A204.1 (cell line): ENCODE results near the gene FMNL2.
"Not testable (repeated sequence)": the region's sequence is repeated elsewhere in the genome, so short reads cannot be mapped to it uniquely, and the experiment has no call there.

Experiments
- FAIRE-seq: peaks from 2 replicates; lab custom pipeline; 2012; peaks lifted over from hg19 to GRCh38; lab: Jason Lieb, UNC

The FMNL2 gene

DNA sequence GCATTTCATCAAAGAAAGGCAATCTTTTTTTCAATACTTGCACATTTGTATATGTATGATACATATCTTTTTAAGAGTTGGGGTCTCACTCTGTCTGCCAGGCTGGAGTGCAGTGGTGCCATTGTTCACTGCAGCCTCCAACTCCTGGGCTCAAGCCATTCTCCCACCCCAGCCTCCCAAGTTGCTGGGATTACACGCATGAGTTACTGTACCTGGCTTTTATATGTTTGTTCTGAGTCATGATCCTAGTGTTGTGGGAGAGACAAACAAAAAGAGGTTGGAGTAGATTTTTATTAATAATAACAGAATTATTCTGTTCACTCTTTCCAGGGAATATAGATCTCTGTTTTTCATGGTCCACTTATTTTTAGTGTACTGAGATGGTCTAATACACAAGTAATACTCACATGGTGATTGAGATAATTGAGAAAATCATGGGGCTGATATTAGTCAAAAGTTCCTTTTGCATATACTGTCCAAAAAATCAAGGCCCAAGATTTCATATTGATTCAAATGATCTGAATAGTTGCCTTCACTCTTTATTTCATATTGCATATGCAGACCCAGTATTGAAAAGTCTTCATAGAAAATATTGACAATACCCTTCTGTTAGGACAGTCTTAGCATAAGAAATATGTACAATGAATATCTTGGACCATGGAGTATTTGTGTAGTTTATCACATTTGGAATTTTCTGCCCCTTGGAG is 138.3 kb downstream of the FMNL2 start:
- no peak for FAIRE-seq

- FAIRE-seq: not testable (repeated sequence)
Observed at GRCh38 chr2:152474523-152474922, 139.5 kb downstream of the FMNL2 start.

DNA sequence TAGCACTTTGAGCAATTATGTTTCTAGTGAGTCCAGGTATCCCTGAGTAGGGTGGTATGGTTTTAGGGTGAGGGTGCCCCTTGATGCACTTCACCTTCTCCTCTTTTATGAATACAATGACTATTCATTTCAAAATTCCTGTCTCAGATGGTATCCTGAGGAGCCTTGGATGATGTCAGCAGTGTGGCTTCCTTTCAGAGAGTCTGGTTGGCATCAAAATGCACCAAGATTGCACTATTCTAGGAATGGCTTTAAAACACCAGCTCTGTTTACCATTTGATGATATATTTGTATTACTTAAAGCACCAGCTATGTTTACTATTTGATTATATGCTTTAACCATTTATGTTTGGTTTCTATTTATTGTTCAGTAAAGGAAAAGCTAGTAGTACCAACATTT is 141.0 kb downstream of the FMNL2 start:
- FAIRE-seq: no peak

DNA sequence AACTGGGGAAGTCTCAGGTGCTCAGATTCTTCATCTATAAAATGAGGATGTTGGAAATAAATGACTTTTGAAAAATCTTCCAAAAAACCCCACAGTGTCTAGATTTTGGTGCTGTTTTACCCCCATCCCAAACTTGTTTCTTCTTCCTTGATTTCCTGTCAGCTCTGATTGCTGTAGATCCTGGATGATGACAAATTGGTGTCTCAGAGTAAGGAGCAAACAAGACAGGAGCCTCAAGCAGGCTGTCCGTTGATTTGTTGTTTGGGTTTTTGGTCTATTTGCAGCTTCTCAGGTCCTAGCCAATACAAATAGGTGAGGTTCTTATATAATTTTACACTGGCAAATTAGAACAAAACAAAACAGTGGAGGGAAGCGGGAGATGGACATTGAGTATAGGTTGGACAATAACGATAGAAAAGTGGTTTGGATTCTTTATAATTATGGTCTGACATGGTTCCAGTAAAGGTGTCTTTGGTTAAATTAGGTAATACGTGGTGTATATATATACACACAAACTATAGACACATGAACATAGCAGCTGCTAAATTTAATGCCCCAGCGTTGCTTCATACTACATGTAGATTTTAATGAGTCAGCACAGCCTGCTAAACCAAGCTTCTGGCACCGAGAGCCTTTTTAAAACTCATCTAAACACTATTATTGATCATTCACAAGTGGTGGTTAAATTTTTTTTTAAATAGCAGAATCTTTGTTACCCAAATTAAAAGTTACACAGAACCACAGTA is 142.5 kb downstream of the FMNL2 start:
- peak; percentile 80 for FAIRE-seq

GRCh38 chr2:152479282-152479681 is 144.3 kb downstream of the FMNL2 start:
- FAIRE-seq: peak; percentile 87

- peak; percentile 58 for FAIRE-seq
Observed at GRCh38 chr2:152480821-152481399, 145.9 kb downstream of the FMNL2 start.

- peak; percentile 99 for FAIRE-seq
Observed at GRCh38 chr2:152481881-152482583, 147.1 kb downstream of the FMNL2 start.

GRCh38 chr2:152483276-152484063 is 148.5 kb downstream of the FMNL2 start:
- peak; percentile 21 for FAIRE-seq

DNA sequence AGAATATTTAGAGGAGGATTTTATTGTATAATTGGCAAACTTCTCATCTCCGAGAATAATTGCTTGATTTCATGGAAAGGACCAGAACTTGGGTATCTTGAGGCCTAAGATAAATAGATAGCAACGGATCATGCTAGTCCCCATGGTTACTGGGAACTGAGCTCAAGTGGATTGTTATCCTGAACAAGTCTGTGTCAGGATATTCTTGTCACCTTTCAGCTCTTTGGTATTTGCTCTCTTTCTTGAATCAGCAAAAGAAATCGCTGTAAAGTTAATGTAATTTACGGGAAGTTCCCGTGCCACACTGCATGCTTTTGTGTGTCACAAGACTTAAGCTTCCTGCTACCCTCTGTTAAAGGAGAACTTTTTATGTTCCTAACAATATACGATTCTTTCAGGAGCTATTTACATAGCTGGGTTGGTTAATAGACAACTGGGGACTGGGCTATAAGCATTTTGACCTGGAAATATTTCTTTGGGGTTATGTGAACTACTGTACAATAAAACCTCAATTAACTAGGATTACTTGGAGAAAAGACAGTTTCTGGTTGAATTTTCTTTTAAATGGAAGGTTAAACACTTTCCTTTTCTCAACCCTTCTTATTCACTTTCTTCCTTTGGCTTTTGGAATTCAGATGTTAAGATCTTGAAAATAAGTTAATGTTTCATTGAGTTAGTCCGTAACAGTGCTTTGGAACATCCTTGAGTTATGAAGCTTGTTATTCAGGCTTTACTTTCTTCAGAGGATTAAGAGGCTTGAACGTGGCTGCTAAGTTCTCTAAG is 151.2 kb downstream of the FMNL2 start:
- no peak for FAIRE-seq

GRCh38 chr2:152486737-152487400 is 151.9 kb downstream of the FMNL2 start:
- FAIRE-seq: peak; percentile 87

DNA sequence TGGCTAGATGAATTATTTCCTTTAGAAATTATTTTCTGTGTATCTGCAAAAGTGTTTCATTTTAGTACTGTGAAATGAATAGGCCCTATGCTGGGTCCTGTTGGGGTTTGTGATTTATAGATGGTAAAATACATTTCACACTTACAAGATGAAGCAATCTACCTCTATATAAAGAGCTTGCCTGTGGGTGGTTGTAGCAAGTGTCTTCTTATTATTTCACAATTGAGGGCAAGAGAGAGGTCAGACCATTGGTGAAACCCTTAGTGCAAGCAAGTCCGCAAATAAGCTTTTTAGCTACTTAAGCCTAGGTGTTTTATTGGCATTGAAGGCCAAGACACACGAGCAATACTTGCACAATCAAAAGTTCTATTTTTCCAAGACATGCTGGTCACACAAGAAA is 153.1 kb downstream of the FMNL2 start:
- no peak for FAIRE-seq

DNA sequence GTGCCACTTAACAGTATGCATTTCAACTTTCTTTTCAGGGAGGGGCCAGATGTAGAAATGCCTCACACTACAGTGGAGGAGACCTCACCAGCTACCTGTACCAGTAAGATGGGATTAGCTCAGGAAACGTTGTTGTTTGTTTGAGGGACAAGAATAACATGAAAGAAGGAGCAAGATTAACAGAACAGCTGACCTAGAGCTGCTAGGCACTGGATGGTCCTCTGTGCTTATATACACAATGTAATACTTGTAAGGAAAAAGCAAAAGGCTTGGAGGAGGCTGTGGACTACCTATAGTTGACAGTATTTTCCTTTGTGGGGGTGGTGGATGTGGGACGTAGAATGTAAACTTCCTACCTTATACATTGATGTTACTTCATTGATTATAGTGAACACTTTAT is 154.4 kb downstream of the FMNL2 start:
- no peak for FAIRE-seq

DNA sequence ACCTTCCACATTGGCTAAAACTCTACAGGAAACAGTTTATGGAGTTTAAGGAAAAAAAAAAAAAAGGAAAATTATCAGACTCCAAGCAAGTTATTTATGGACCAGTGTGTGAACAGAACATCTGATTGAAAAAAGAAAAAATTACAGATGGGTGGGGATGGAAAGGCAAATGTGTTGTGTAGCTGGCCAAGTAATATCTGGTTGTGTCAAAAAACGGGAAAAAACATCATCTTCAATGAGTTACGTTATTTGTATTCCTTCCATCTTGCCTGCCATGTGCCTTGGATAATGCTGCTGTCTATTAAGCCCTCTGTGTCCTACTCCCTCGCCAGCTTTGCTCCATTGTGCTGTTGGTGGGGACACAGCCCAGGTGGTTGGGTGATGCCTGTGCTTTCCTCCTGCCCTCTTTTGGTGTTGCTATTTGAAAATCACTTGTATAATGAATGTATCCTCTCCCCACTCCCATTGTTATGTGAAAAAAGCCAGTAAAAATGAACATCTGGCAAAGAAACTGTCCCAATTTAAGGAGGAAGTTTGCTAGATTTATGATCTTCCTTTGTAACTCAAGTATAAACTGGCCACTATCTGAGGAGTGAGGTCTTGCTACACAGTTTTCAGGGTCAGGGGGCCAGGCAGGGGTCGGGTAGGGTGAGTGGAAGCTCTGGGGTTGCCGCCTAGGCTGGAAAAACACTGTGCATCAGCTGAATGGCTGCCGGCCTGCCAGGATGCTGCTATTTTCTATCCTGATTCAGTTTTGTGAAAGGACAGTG is 155.9 kb downstream of the FMNL2 start:
- FAIRE-seq: no peak

DNA sequence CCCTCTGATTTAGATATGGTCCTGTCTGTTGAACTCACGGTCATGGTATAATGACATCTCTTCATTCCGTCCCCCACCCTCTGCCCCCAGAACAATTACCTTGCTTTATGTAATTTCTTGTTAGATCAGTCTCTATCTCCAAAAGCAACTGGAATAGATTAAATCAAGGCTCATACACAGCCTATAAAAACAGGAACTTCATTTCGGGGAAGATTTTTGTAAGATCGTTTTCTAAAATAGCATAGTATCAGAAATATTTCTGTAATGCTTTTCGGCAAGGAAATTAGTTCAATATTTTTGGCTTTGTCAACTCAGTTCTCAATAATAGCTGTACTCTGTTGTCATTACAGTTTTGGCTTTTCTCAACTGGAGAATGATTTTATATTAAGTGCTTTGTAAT is 157.2 kb downstream of the FMNL2 start:
- no peak for FAIRE-seq

GRCh38 chr2:152492911-152493310 is 157.9 kb downstream of the FMNL2 start:
- peak; percentile 98 for FAIRE-seq

DNA sequence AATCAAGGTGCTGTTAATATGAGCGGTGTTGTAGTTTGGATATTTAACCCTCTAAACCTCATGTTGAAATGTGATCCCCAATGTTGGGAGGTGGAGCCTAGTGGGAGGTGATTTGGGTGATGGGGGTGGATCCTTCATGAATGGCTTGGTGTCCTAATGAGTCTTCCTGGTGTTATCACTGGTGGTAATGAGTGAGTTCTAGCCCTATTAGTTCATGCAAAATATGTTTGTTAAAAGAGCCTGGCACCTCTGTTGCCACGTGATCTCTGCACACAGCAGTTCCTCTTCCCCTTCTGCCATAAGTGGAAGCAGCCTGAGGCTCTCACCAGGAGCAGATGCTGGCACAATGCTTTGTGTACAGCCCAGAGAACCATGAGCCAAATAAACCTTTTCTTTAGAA is 158.4 kb downstream of the FMNL2 start:
- FAIRE-seq: no peak

- FAIRE-seq: no peak
Observed at GRCh38 chr2:152493945-152494528, 159.1 kb downstream of the FMNL2 start.

DNA sequence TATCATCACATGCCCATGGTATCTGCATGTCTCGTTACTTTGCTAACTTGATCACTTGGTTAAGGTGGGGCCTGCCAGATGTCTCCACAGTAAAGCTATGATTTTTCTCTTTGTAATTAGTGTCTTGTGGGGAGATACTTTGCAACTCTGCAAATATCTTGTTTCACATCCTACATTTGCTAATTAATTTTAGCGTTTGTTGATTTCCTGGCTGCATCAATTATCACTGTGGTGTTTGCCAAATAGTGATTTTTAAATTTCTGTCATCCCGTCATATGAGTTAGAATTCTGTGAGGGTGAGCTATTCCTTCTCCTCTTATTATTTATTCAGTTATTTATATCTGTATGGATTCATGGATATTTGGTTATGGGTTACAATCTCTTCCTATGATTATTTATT is 161.4 kb downstream of the FMNL2 start:
- no peak for FAIRE-seq

DNA sequence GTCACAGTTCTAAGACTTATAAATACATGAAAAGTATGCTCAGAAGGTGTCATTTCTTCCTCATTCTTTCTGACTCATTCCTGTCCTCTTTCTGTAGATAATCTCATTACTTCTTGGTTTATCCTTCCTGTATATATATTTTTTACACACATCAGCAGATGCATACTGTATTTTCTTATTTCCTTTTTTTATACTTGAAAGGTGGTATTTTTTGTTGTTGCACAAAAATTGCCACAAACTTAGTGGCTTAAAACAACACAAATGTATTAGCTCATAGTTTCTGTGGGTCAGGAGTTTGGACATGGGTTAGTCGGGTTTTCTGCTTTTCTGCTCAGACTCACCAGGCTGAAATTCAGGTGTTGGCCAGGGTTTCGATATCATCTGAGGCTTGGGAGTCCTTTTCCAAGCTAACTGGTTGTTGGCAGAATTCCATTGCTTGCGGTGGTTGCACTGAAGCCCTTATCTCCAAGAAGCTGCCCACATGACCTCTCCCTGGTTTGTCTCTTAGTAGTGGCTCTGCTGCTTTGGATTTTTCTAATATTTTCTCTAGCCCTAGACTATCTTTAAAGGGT is 162.6 kb downstream of the FMNL2 start:
- no peak for FAIRE-seq
